HepG2 (cell line): ENCODE data around the gene SNX11. TPM values are rescaled to one million over a fixed set of nuclear protein-coding genes. Genes with fewer than 3 reads are reported as not detected.

Experiments used
- BATF2 ChIP-seq: sonication (generic); formaldehyde crosslinking; IDR thresholded peaks from 2 replicates; pipeline ENCODE4 v1.8.0; 2022; ENCODE audit warnings: mild to moderate bottlenecking, missing genetic modification reagents, moderate library complexity
- FOXA3 ChIP-seq: IDR thresholded peaks from 2 replicates; pipeline ENCODE4 v1.6.1; 2016; ENCODE audit warnings: missing genetic modification reagents, missing compliant biosample characterization
- FOXC1 ChIP-seq: sonication (generic); formaldehyde crosslinking; IDR thresholded peaks from 2 replicates; pipeline ENCODE4 v1.8.0; 2022; ENCODE audit warnings: mild to moderate bottlenecking, missing genetic modification reagents, borderline replicate concordance
- HNF1B ChIP-seq: sonication (generic); formaldehyde crosslinking; IDR thresholded peaks from 2 replicates; pipeline ENCODE4 v1.5.1; 2020; ENCODE audit warnings: mild to moderate bottlenecking, moderate library complexity, missing genetic modification reagents
- HNF4A ChIP-seq: sonication (generic); formaldehyde crosslinking; IDR thresholded peaks from 2 replicates; pipeline ENCODE4 v1.4.0; 2020; ENCODE audit warnings: missing genetic modification reagents
- HNRNPLL ChIP-seq: fragments of 200-400 bp; formaldehyde crosslinking; IDR thresholded peaks from 2 replicates; pipeline ENCODE4 v1.6.1; 2017; ENCODE audit warnings: mild to moderate bottlenecking, low read depth, low read length; ENCODE audit not compliant: poor library complexity, severe bottlenecking
- MBNL3 ChIP-seq: fragments of 250-450 bp; sonication (Bioruptor Pico); conservative IDR thresholded peaks from 2 replicates; pipeline ENCODE4 v1.8.0; 2022; ENCODE audit warnings: mild to moderate bottlenecking, inconsistent platforms
- NFIB ChIP-seq: sonication (generic); formaldehyde crosslinking; IDR thresholded peaks from 2 replicates; pipeline ENCODE4 v1.9.0; 2021; ENCODE audit warnings: missing genetic modification reagents, mild to moderate bottlenecking, borderline replicate concordance
- PRPF4 ChIP-seq: fragments of 200-400 bp; formaldehyde crosslinking; IDR thresholded peaks from 2 replicates; pipeline ENCODE4 v1.6.1; 2016; ENCODE audit warnings: low read length, low read depth; ENCODE audit not compliant: poor library complexity, severe bottlenecking
- RNF219 ChIP-seq: sonication (generic); formaldehyde crosslinking; IDR thresholded peaks from 2 replicates; pipeline ENCODE4 v1.5.0; 2020; ENCODE audit warnings: mild to moderate bottlenecking, missing genetic modification reagents
- SP5 ChIP-seq: IDR thresholded peaks from 2 replicates; pipeline ENCODE4 v1.6.1; 2016; ENCODE audit warnings: low read depth, borderline replicate concordance
- TBL1XR1 ChIP-seq: fragments of 150-350 bp; IDR thresholded peaks from 2 replicates; pipeline ENCODE4 v1.6.1; 2014; ENCODE audit warnings: borderline replicate concordance, low read length; ENCODE audit not compliant: partially characterized antibody
- ZFP90 ChIP-seq: sonication (generic); formaldehyde crosslinking; IDR thresholded peaks from 2 replicates; pipeline ENCODE4 v1.8.0; 2022; ENCODE audit warnings: missing genetic modification reagents, mild to moderate bottlenecking, inconsistent platforms, borderline replicate concordance
- ZHX1 ChIP-seq: sonication (generic); formaldehyde crosslinking; IDR thresholded peaks from 2 replicates; pipeline ENCODE4 v1.8.1; 2022; ENCODE audit warnings: low read depth, mild to moderate bottlenecking, missing genetic modification reagents
- polyA plus RNA-seq, 8 experiments: library from polyadenylated mRNA; depleted of rRNA in 3 of 8; stranded (reverse) in 7 of 8; unstranded in 1 of 8; fragments of >200 nt; fragmentation: Illumina TruSeq in 4 of 8; extraction: Trizol in 4 of 8; gene quantifications; 2 replicates each; pipeline versions ENCODE4 v1.2.1 to v1.2.3, GENCODE V29; 2011 to 2016; ENCODE audit warnings: low read depth in 4 of 8, missing spikeins in 1 of 8, mixed read lengths in 1 of 8; ENCODE audit not compliant: insufficient read depth in 1 of 8
- total RNA-seq, 5 experiments: library from RNA; depleted of rRNA; stranded (reverse); fragments of >200 nt; fragmentation: Illumina TruSeq; extraction: Trizol; gene quantifications; 2 replicates each; pipeline ENCODE4 v1.2.3, GENCODE V29; 2016; ENCODE audit warnings: low read depth in 1 of 5
- TF ChIP-seq, protein P1 (sequence below): sonication (generic); IDR thresholded peaks from 2 replicates; pipeline ENCODE4 v1.6.1; 2016; ENCODE audit warnings: low read depth, borderline replicate concordance

Gene SNX11
- total and polyA plus RNA-seq, 2 of the 13 experiments (the other 11 are each of a cell fraction or from before 2014, with no cell fraction given), result 12.9 to 14.0 TPM

- TF ChIP-seq HNF1B (peak; percentile 97), MBNL3 (CRISPR knock-in tag) (0 out of 2 replicates have a peak, but pooled peaks have one; percentile 74), ZHX1 (CRISPR knock-in tag) (no peak), TBL1XR1 (no peak), HNRNPLL (peak; percentile 99), ZFP90 (peak; percentile 51; the same call in 1 of the 2 replicates), HNF4A (no peak; the same call in 1 of the 2 replicates), BATF2 (CRISPR knock-in tag) (0 out of 2 replicates have a peak, but pooled peaks have one; percentile 52), FOXA3 (CRISPR knock-in tag) (peak; percentile 23; the same call in 1 of the 2 replicates), NFIB (CRISPR knock-in tag) (no peak), RNF219 (CRISPR knock-in tag) (no peak), SP5 (CRISPR knock-in tag) (no peak), PRPF4 (no peak), FOXC1 (CRISPR knock-in tag) (peak; percentile 94)
- TF ChIP-seq, protein P1, sequence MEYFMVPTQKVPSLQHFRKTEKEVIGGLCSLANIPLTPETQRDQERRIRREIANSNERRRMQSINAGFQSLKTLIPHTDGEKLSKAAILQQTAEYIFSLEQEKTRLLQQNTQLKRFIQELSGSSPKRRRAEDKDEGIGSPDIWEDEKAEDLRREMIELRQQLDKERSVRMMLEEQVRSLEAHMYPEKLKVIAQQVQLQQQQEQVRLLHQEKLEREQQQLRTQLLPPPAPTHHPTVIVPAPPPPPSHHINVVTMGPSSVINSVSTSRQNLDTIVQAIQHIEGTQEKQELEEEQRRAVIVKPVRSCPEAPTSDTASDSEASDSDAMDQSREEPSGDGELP, result no peak; the same call in 1 of the 2 replicates
Measured at GRCh38 chr17:48101012-48101720, 6.4 kb upstream of the SNX11 start, which contains the start of gene CBX1 (continued).
